HG03175 (cell line): ENCODE data around the gene CD93.

Experiments used
- ATAC-seq: cut with Tn5 transposase; IDR thresholded peaks from one replicate; pipeline ENCODE4 v1.9.1; 2021; ENCODE audit warnings: mild to moderate bottlenecking, moderate library complexity; ENCODE audit not compliant: unreplicated experiment

CD93 gene

DNA sequence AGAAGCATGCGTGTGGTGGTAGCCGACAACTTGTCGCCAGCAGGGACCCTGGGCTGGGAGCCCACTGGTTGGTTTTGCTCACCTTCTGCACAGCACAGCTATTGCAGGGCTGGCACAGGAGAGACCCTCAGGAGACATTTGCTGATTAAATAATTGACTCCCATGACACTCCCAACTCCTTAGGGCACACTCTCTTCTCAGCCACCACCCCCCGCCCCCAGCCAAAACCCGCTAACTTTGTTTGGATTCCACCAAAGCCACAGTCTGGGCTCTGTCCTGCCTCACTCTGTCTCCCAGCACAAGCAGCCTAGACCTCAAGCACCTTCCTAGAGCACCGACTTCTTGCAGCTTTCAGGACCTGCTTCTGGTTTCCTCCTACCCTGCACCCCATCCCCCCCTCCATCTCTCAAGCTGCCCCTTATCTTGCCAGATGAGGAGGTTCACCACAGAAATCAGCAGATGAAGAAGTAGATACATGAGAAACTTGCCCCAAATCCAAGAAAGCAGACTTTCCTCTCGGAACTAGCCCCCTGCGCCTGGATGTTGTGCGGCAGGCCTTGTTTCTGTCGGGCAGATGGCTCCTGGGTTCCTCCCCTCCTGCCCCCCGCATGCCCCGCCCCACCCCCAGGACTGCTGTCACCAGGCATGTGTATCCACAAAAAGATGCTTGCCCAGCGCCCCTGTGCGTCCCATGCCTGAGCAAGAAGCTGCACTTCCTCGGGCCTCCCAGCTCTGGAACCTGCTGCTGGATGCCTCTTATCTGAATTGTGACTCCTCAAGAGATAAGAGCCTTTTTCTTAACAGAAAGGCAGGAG lies 35.0 kb upstream of the CD93 start:
- no peak for ATAC-seq

DNA sequence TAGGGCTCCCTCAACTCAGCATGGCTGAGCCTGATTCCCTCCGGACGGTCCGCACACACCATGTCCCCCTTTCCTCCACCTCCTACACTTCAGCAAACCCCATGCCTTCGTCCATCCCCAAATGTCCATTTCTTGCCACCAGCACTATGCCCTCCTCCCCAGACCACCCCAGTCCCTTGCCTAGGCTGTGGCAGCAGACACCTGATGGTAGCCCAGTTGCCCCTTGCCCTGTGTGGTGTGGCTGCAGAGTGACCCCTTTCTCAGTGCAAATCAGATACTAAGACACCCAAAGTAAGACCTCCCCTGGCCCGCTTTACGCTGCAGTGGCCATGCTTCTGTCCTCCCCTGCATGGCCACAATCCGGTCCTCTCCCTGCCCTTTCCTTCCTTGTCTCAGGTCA lies 34.1 kb upstream of the CD93 start:
- no peak for ATAC-seq

DNA sequence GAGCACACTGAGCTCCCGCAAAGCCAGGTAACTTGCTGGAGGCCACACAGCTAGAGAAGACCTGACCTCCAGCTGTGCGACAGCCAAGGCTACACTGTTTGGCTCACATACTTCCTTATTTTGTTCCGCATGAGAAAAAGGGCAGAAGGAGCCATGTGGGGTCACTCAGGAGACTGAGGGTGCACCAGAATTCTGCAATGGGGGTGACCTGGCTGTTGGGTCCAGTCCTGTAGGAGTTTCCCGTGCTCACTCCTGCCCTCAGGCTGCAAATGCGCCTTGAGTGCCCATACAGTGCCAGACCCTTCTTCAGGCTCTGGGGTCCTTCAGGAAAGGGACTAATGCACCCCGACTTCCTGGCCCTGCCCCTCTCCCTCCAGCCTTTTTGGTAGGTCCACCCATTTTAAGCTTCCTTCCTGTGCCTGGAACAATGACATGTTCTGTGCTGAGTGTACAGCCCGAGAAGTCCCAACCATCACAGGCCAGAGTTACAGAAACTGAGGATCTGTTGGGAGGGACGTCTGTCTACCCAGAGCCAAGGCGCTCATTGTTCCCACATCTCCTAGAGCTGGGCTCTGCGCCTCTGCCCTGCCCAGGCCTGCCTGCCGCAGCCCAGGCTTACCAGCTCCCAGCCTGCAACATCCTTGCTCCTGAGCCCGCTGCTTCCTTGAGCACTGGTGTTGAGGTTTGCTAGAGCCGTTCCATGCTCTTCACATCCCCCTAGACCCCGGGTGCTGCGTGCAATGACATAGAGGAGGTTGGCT lies 33.5 kb upstream of the CD93 start:
- no peak for ATAC-seq

DNA sequence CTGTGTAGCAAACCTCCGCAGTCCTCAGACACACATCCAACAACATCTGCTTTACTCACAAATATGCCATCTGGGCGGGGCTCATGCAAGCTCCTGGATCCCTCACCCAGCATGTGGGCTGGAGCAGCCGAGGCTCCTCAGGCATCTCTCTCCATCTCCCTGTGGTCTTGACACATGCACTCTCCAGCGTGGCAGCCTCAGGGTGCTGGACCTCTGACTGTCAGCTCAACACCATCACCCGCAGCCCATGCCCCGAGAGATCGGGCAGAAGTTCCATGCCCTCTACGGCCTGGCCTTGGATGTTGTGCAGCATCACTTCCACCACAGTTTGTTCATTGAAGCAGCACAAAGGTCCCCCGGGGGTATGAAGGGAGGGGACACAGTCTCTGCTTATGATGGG lies 32.6 kb upstream of the CD93 start:
- ATAC-seq, result no peak

DNA sequence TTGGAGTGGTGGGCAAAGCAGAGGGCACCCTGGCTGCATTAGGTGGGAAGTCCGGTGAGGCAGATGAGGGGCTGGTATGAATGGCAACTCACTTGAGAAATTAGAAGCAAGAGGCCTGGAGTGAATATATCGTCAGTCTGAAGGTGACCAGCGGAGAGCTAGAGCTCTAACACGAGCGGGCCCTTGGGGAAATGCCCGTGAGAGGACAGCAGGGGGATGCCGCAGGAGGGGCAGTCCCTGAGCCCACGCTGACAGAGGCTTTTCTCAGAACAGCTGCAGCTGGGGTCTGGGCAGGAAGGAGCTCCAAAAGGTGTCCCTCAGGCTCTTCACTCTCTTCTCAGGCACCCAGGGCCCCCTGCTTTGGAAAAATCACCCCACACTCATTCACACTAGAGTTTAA lies 32.0 kb upstream of the CD93 start:
- ATAC-seq, result no peak

DNA sequence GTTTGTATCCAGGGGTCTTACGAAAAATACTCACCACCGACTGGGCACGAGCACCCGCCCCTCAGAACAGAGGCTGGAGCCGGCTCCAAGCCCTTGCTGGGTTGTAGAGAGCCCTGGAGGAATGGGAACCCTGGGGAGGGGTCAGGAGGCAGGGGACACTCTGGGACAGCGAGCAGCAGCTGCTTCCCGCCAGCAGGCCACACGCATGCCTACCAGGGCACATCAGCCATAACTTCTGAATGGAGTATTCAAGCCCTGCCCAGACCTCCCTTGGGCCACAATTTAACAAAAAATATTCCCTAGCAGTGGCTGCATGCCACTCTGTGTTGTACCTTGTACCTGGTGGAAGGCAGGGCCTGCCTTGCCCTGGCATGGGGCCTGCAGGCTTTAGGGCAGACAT lies 31.6 kb upstream of the CD93 start:
- no peak for ATAC-seq

DNA sequence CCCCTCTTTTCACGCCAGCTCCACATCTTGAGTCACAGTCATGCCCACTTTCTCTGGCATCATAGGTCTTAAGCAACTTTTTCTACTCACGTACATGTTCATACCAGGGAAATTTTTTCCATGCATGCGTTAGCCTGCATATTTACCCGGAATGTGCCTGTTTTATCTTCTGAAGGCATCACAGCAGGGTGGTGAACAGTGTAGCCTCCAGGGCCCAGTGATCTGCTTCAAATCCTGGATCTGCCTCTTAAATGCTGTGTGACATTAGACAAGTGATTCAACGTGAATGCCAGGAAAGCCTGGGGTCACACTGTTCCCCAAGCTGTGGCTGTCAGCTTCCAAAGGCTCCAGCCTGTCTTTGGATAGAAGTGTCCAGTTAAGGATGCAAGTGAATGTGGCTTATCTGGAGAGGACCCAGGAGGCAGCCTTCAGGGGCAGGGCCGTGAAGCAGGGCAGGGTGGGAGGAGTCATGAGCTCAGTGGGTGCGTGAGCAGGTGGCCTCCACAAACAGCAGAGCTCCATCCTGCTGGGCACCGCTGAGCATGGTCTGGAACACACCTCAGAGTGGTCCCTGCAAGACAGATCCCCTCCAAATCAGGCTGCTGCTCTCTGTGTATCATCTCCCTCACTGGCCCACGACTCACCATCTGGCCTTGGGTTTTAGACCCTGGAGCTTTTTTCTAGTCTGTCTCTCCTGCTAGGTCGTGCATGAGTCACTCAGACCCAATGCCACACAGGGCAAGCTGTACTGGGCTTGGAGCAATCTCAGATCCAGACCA lies 30.4 kb upstream of the CD93 start:
- ATAC-seq, result no peak

DNA sequence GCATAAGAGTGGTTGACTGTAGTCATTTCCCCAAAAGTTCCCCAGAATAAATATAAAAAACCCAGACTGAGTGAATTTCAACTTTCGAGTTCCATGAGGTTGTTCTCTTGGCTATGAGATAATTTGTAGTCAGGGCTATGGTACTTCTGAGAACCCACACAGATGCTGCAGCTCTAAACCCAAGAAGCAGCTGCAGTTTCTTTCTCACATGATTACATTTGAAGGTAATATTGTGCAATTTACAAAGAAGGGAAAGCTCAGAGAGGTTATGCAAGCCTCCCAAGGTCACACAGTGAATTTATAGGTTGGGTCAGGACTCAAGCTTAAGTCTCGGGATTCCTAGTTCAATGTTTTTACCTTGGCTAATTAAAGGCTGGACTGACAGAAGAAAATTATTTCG lies 29.7 kb upstream of the CD93 start:
- no peak for ATAC-seq

DNA sequence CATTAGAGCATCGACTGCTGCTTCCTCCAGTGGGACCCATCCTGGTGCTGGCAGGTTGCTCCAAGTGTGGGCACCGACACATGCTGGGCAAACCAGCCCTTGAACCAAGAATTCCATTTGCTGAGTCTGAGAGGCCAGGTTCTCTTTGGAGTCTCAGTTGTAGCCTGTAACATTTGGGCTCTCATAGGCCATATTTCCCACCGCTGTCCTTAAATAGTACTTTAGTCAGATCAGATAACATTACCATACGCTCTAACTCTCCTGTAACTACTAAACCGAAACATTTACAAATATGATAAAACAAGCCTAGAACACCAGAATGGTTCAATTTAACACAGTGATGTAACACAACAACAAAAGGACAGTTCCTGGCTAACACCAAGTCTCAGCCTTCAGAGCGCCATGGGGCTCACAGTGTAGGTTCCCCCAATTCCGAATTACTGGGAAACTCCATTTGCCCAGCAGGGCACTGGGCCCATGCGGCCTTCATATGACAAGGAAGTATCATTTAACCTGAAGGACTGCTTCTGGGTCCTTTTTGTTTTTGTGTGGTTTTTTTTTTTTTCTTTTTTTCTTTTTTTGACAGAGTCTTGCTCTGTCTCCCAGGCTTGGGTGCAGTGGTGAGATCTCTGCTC lies 28.4 kb upstream of the CD93 start:
- ATAC-seq, result no peak

DNA sequence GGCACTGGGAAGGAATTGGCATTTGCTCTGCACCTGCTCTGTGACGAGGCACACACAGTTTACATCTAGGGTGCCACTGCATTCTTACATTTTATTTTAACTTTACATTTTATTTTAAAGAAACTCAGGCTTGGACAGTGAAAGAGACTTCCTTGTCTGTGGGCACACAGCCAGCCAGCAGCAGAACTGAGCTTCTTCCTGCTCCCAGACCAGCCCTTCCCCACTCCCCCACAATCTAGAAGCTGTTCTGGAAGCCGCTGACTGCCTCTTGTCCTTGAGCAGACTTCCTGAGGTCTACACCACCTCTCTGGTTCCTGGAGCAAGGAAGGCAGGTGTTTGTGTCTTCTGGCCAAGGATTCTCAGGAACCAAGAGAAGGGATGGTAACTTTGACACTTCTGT lies 27.9 kb upstream of the CD93 start:
- ATAC-seq, result no peak

DNA sequence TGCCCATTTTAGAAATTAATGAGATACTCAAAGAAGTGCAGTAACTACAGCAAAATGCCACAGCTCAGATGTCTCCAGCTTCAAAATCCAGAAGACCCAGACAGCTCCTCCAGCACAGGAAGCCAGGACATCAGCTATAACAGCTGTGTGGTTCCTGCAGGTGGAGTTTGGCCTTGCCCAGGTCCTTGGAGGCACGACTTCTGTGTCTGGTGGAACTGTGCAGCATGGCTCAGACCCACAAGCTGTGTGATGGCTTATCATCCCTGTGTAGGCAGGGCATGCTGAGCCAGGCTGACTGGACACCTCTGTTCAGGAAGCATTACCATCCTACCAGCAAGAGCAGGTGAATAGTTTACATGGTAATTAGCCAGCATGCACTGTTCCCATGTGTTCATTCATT lies 26.5 kb upstream of the CD93 start:
- ATAC-seq, result no peak

DNA sequence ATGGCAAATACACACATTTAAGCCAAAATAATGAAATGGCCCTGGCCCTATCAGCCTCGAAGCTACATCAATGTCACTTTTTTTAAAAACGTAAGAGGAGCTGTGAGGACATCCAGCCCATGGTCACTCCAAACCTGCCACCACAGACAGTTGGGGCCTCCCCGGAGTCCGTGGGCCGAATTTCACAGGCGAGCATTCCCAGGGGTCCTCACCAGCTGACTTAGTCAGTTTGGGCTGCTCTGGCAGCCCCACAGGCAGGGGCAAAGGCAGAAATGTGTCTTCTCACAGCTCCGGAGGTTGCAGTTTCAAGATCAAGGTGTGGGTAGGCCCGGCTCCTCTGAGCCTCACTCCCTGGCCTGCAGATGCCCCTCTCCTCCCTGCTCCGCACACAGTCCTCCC lies 25.8 kb upstream of the CD93 start:
- ATAC-seq, result no peak

DNA sequence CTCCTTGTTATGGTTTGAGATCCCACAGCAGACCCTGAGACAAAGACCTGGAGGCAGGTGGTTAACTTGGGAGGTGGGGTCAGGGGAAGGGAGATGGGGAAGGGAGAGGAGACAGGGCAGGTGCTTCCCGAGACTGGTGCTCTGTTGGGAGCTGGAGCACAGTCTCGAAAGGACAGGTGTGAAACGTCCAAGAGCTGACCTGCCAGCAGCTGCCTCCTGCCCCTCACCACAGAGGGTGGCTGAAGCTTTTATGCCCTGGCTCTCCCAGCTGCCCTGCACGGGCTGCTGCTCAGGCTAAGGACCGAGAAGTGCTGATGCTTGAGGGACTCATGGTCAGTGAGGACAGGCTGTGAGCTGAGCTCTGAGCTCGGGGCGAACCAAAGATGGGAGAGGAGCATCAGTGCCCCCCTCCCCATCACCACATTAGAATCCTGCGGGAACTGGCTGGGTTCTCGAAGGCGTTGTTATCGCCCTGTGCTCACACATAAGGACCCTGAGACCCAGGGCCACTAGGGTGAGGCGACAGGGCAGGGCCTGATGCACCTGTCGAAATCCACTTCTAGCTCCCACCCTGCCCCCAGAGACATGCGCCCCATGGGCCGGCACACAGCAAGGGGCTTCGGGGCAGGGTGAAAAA lies 25.3 kb upstream of the CD93 start:
- no peak for ATAC-seq

DNA sequence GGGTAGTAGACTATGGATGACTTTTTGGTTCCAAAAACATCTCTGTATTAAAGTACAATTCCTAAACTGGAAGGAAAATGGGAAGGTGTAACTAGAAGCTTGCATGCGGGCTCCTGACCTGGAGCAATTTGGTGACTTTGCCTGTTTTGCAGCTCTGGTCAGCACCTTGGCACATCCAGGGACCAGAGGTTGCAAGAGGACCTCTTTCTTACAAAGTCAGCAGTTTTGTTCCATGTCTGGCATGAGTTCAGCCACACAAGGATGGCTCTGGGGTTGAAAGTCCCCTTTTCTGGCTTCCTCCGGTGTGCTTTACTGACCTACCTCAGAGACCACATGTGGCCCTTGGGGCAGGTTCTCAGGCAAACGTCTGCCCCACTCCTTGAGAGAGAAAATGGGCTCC lies 22.7 kb upstream of the CD93 start:
- ATAC-seq, result no peak

DNA sequence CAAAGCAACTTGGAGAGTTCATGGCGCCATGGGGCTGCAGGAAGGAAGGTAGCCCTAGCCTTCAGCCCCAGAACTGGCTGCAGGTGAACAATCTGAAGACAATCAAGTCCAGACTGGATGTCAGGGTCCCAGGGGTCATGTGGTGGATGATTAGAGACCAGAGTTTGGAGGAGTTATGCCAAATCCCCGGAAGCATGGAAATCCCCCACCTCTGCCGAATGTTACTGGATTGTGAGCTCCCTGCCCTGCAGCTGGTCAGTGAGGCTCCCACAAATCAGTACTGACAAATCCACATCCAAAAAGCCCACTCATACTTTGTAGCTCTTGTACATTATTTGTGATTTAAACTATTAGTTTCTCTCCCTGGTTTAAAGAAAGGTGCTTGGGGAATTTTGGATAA lies 21.3 kb upstream of the CD93 start:
- no peak for ATAC-seq

DNA sequence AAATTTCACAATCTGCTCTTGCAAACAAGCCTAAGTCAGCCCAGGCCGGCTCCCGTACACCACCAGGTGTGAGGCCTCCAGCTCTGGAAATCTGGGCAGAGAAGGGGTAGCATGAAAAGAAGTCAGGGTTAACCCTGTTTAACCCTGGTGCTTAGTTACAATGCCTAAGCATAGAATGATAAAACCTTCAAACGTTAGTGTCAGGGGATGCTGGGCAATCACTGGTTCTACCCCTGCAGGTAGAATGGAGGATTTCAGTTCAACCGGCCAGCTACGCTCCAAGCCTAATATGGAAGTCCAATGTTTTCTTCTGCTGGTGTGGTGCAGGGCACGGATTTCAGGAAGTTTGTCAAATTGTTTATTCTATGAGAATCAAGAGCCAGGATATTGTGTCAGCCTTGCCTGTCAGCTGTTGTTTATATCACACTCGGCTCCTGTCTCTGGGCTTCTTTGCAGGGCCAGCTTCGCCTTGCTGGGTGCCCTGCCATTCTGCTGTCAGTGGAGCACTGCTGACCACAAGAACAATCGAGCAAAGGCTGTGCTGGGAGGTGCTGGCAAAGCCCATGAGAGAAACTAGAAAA lies 20.2 kb upstream of the CD93 start:
- no peak for ATAC-seq

DNA sequence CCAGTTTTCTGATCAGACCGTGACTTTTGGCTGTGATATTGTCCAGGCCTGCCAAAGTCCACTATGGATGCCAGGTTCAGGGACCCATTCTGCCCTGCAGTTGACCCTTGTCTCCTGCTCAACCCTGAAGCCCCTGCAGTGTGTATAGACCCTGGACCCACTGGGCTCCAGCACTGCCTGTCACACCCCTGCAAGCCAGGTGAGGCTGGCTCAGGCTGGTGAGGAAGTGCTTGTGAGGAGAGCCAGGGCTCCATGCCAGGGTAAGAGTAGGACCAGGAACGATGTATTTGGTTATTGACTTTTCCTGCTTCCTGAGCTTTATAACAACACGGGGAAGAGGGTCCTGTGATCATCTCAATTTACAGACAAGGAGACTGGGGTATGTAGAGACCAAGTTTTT lies 19.1 kb upstream of the CD93 start:
- ATAC-seq, result no peak

DNA sequence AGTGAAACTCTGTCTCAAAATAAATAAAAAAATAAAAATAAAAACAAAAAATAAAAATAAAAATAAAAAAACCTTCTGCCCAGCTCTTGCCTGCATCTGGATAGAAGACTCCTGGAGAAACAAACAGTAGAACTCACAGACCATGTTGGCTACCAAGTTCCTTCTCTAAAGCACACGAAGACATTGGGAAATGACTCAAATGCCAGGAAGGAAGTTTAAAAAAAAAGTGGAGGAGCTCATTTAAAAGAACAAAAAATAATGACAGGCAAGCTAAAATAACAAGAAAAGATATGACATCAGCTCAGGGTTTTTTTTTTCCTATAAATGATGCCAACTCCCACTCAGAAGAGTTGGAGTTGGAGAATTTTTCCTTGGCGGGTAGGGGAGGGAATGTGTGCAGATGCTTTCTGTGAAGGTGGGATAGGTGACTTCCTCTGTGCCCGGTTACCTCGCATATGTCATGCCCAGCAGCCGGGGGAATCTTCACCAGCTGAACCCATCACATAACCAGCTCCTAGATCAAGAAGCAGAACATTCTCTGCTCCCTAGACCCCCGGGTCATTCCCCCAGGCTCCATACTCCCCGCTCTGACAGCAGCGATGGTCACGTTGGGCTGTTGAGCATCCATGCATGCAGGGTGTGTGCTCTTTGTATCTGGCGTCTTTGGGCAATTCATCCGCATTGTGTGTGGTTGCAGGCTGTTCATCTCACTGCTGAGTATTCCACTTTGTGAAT lies 17.3 kb upstream of the CD93 start:
- ATAC-seq, result no peak

DNA sequence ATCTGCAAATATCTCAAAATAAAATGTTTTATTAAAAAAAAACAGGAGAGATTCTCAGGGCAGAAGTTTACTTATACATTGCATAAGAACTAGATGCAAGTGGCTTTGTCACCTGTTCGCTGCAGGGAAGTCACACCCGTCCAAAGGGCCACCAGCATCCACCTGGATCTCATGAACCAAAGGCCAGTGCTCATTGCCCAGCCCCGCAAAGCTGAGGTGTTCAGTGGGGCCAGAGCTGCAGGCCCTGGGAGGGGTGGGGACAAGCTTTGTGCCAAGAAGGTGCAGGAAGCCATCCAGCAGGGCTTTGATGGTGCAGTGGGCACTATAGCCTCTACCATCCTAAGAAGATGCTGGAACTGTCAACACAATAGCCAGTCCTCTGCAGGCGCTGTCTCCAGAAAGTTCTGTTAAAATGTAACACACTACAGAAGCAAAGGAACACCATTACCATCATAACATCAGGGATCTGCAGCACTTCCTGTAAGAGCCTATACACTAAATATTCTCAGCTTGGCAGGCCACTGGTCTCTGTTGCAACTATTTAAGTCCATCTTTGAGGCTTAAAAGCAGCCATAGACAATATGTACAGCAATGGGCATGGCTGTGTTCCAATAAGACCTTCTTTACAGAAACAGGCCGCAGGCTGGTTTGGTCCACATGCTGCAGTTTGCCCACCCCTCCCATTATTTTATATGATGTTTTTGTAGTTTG lies 15.7 kb upstream of the CD93 start:
- ATAC-seq, result no peak
